ENCODE data around the gene FAM163B. TPM values are rescaled to one million over a fixed set of nuclear protein-coding genes. Genes with fewer than 3 reads are reported as not detected.

The FAM163B gene
- polyA plus RNA-seq, 1 of the 3 experiments (the other 2 are of a cell fraction), result 0.05 TPM

DNA sequence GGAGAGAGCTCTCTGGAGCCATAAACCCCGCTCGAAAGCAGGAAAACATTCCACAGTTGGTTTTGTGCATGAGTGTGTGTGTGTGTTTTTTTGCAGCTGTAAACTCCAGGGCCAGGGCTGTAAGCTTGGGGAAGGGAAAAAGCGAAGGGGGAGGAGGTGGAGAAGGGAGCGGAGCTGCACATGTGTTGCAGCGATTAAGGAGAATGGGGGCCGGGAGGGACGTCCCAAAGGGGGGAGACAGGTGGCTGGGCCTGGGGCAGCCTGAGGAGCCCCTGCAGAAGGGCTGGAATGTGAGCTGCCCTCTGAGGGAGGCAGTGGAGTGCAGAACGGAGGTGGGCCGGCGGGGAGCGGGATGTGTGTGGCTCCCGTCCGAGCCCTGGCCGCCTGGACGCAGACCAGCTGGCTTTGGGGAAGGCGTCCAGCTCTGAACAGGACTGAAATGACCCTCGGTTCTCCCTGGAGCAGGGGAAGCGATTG lies 81.7 kb downstream of the FAM163B start:
- Histone ChIP-seq H3K4me3 (ENCODE audit: low read depth in 2 of 2, low read length in 1 of 2) (no peak overlapping the region), H3K36me3 (replicated peaks in 1 of 2; ENCODE audit: control insufficient read depth in 1 of 2, insufficient read depth in 2 of 2, low read length in 1 of 2) (no peaks in the 10 kb centered on the region), H3K27ac (ENCODE audit: low read depth in 2 of 2, low read length in 1 of 2) (peak overlapping the region in 1 of 2 experiments; percentile 100; a peak in 2 of 4 replicates), H3K9ac (no peak overlapping the region), H3K79me2 (ENCODE audit: insufficient read depth) (no peaks in the 10 kb centered on the region), H2AFZ (ENCODE audit: low read depth) (no peak overlapping the region), H4K20me1 (ENCODE audit: insufficient read depth) (no peaks in the 10 kb centered on the region), H3K9me2 (no peaks in the 10 kb centered on the region), H3K27me3 (ENCODE audit: insufficient read depth) (no peaks in the 10 kb centered on the region), H3K4me2 (no peak overlapping the region), H3K9me3 (no peaks in the 10 kb centered on the region), H3F3A (replicated peaks; ENCODE audit: insufficient read depth) (no peaks in the 10 kb centered on the region), H3K4me1 (ENCODE audit: control insufficient read depth in 1 of 2, insufficient read depth in 2 of 2, low read depth in 1 of 2, low read length in 1 of 2) (peaks cover 9 to 81% of the 10 kb centered on the region in 2 experiments; a peak in 3 of 4 replicates)
- CTCF ChIA-PET, result interaction anchor here (0.7 to 1.7 kb wide), 5 partner anchors 41 to 189 kb away, joined by 3 to 5 read pairs (median 3); no protein-coding TSS in a partner anchor
- 67% methylated on average over 15 of the region's 18 CpGs for WGBS (ENCODE audit: low lambda C conversion rate)
- POLR2A ChIA-PET, result interaction anchor here (0.8 to 10.7 kb wide), 8 partner anchors 13 to 189 kb away, joined by 3 to 150 read pairs (median 4); partner anchors contain the start of gene DBH
- peak; percentile 71 for DNase-seq
- no peak for TF ChIP-seq RCOR1 (IDR thresholded peaks at IDR 0.05; ENCODE audit: low read length)
- TF ChIP-seq CHD2 (IDR thresholded peaks at IDR 0.05; ENCODE audit: low read length, partially characterized antibody), result no peak
- TF ChIP-seq POLR2AphosphoS5 (IDR thresholded peaks at IDR 0.05; ENCODE audit: low read depth, low read length), result no peak
- TF ChIP-seq RFX5 (IDR thresholded peaks at IDR 0.05; ENCODE audit: low read length), result no peak
- TF ChIP-seq EP300 (IDR thresholded peaks at IDR 0.05; ENCODE audit: borderline replicate concordance in 1 of 2, low read depth in 1 of 2, low read length in 1 of 2), result no peak
- TF ChIP-seq FOXJ3 (CRISPR knock-in tag; IDR thresholded peaks at IDR 0.05), result no peak

Other genes starting within 250 kb of the FAM163B start
- 156 and 165 TPM in 2 replicates for gene SURF4, start 233.3 kb downstream of the FAM163B start, polyA plus RNA-seq (2012; rRNA removed)
- 2.3 and 2.5 TPM in 2 replicates for gene STKLD1, start 233.0 kb downstream of the FAM163B start, polyA plus RNA-seq (2012; rRNA removed)
- 34.2 and 37.3 TPM in 2 replicates for gene REXO4, start 191.4 kb downstream of the FAM163B start, polyA plus RNA-seq (2012; rRNA removed)
- 10.6 and 12.3 TPM in 2 replicates for gene ADAMTS13, start 187.0 kb downstream of the FAM163B start, polyA plus RNA-seq (2012; rRNA removed)
- 15.2 and 16.8 TPM in 2 replicates for gene CACFD1, start 149.4 kb downstream of the FAM163B start, polyA plus RNA-seq (2012; rRNA removed)
- gene SLC2A6, start 130.3 kb downstream of the FAM163B start, polyA plus RNA-seq (2012; rRNA removed), result 5.2 and 7.7 TPM in 2 replicates
- not detected in 2 replicates for gene MYMK, start 84.4 kb downstream of the FAM163B start, polyA plus RNA-seq (2012; rRNA removed)
- gene ADAMTSL2, start 74.7 kb downstream of the FAM163B start, polyA plus RNA-seq (2012; rRNA removed), result 0.21 and 0.31 TPM in 2 replicates
- 0.92 and 1.2 TPM in 2 replicates for gene DBH, start 27.0 kb upstream of the FAM163B start, polyA plus RNA-seq (2012; rRNA removed)
- gene SARDH, start 129.0 kb upstream of the FAM163B start, polyA plus RNA-seq (2012; rRNA removed), result 2.9 and 5.9 TPM in 2 replicates

Data from SK-N-SH (cell line).